IPS-NIHi11 (cell line): ENCODE measurements around the gene ACTG1.
"Not testable (repeated sequence)": the region's sequence is repeated elsewhere in the genome, so short reads cannot be mapped to it uniquely, and the experiment has no call there.

ENCODE experiments used
- DNase-seq: peaks from one replicate; pipeline ENCODE4 v3.0.0; 2012; ENCODE audit warnings: mixed read lengths, low spot score

ACTG1 gene

DNA sequence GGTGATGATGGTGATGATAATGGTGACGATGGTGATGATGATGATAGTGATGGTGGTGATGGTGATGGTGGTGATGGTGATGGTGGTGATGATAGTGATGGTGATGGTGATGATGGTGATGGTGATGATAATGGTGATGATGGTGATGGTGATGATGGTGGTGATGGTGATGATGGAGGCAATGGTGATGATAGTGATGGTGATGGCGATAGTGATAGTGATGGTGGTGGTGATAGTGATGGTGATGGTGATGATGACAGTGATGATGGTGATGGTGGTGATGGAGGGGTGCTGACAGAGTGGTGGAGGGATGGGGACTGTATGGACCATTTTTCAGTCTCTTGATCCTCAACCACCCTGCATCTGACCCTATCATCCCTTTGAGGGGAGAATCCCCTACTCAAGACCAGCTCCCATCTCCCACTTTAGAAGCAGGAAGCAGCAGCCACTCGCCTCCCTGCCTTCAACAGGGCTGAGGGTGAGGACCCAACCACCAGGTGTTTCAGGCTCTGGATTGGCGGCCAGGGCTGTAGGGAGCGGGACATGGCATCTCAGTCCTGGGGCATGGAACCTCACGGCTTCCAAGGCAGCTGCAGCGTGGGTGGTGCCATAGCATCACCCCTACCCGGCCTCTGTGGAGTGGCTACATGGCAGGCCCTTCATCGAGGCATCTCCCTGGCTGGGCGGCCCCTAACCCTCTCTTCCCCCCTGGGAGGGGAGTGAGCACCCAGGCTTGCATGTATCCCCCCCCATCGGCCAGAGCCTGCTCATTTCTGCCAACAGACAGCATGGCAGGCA lies 20.1 kb upstream of the ACTG1 start:
- no peak for DNase-seq

DNA sequence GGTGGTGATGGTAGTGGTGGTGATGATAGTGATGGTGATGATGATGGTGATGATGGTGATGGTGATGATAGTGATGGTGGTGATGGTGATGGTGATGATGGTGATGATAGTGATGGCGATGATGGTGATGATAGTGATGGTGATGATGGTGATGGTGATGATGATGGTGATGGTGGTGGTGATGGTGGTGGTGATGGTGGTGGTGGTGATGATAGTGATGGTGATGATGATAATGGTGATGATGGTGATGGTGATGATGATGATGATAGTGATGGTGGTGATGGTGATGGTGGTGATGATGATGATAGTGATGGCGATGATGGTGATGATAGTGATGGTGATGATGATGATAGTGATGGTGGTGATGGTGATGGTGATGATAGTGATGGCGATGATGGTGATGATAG lies 19.4 kb upstream of the ACTG1 start:
- not testable (repeated sequence) for DNase-seq

- not testable (repeated sequence) for DNase-seq
Observed at GRCh38 chr17:81531013-81531412, 18.4 kb upstream of the ACTG1 start.

GRCh38 chr17:81529437-81529803 lies 16.8 kb upstream of the ACTG1 start:
- DNase-seq = no peak

- no peak for DNase-seq
Observed at GRCh38 chr17:81528651-81529436, 16.2 kb upstream of the ACTG1 start.

DNA sequence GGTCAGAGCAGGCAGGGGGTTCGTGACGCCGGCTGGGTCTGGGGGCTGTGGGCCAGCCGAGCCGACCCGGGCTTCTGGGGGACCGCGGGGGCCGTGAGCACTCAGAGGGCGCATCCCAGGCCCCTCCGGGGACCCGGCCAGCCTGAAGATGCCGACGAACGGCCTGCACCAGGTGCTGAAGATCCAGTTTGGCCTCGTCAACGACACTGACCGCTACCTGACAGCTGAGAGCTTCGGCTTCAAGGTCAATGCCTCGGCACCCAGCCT lies 15.7 kb upstream of the ACTG1 start:
- DNase-seq = no peak

- peak; percentile 55 for DNase-seq
Observed at GRCh38 chr17:81527591-81528383, 15.2 kb upstream of the ACTG1 start, which contains the start of gene FSCN2. TSS of gene FSCN2 (plus strand) at chr17:81528377. CDS start at chr17:81528532, 155 bp downstream.

- DNase-seq = no peak
Observed at GRCh38 chr17:81526662-81527571, 14.3 kb upstream of the ACTG1 start.

GRCh38 chr17:81524865-81525159 lies 12.2 kb upstream of the ACTG1 start:
- DNase-seq = no peak

GRCh38 chr17:81524039-81524864 lies 11.7 kb upstream of the ACTG1 start:
- no peak for DNase-seq

DNA sequence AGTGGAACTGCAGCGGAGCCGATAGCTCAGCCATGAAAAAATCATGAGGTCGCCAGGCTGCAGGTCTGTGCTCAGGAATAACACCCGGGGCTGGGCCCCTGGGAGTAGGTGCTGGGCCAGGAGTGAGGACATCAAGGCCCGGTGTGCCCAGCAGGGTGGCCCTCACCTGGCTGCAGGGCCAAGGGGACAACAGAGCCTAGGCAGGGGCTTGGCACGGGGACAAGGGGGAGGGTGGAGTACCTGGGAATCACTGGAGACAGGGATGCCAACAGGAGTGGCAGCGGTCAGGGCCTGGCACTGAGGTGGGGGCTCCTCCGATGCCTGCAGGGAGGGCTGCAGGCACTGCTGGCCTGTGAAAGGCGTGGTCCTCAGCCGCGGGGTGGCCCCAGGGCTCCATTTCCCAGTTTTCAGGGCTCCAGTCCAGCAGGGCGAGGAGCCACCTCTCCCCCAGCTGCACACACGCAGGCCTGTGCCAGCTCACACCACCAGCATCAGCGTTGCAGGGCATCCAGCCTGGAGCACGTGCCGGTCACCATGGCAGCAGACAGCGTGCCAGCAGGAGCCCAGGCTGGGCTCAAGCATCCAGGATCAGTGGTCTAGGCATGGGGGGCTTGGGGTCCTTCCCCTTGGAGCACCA lies 10.9 kb upstream of the ACTG1 start:
- DNase-seq = no peak

GRCh38 chr17:81522491-81523401 lies 10.1 kb upstream of the ACTG1 start:
- DNase-seq = peak; percentile 78

- DNase-seq = peak; percentile 11
Observed at GRCh38 chr17:81520021-81520901, 7.7 kb upstream of the ACTG1 start.

DNA sequence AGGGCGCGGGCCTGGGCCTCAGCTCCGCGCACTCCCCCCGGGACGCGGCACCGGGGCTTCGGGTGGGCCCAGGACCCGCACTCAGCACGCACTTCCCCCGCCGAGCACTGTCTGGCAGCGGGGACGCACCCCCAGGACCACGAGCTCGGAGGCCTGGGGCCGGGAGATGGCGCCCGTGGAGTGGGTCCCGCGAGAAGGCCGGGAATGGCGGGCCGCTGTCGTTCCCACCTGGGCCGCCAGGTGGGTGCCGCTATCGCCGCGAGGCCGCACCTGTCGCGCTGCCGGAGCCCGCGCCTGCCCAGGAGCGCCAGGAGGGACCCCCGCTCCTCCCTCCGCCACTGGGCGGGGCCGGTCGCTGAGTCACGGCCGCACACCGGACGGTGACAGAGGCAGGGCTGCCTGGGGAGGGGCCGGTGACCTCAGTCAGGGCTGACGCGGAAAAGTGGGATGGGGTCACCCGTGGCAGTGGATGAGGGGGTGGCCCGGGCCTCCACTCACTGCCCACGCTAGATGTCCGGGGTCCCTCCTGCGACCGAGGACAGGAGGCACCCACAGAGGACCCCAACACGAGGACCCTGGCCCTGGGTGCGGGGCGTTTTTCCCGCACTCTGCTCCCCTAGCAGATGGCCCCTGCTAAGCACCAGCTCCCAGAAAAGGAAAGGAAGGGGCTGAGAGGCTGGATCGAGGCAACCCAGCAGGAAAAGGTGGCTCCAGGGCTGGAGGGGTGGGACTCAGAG lies 6.9 kb upstream of the ACTG1 start:
- peak; percentile 78 for DNase-seq

- DNase-seq = peak; percentile 39
Observed at GRCh38 chr17:81518785-81519283, 6.2 kb upstream of the ACTG1 start.

DNA sequence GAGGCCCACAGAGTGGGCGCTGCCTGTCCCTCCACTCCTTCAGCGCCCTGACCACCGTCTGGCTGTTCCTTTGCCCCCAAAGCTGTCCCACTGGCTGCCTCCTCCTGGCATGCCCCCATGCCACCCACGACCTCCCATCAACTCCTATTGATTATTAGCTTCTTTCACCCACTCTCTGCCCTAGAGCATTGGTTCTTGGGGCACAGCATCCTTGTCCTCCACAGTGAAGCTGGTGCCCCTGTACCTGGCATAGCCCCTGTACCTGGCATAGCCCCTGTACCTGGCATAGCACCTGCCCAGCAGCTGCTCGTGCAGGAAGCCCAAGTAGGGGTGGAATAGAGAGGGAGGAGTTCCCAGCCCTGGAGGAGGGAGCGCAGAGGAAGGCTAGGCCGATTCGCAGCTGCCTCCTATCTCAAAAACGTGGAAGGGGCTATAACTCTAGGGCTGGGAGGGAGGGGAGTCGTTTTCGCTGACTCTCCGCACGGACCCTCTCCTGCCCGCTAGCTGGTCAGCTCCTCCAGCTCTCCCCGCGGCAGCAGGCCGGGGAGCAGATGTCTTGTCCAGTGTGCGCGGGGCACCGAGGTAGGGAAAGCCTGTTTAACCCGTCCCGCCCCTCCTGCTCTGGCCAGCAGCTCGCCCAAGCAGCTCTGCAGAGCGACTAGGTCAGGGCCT lies 5.7 kb upstream of the ACTG1 start:
- DNase-seq = peak; percentile 32
